ENCODE results near the gene CBFA2T3. TPM values are rescaled to one million over a fixed set of nuclear protein-coding genes. Genes with fewer than 3 reads are reported as not detected.

Gene CBFA2T3
- total RNA-seq, 2 donors from 2014 or later: 0.19 TPM; not detected in 1

- H3K9me3 Mint-ChIP-seq: no peaks in the 10 kb centered on the region
- H3K27me3 Mint-ChIP-seq: no peaks in the 10 kb centered on the region
- no peaks in the 10 kb centered on the region for H3K36me3 Mint-ChIP-seq (ENCODE audit: low read depth)
- H3K4me3 Mint-ChIP-seq: no peak overlapping the region
- ATAC-seq (replicated peaks): no peak
- H3K4me1 Mint-ChIP-seq: no peaks in the 10 kb centered on the region
- H3K27ac Mint-ChIP-seq: peak overlapping the region; percentile 41
Observed at GRCh38 chr16:88882358-88883030, 94.5 kb downstream of the CBFA2T3 start.

DNA sequence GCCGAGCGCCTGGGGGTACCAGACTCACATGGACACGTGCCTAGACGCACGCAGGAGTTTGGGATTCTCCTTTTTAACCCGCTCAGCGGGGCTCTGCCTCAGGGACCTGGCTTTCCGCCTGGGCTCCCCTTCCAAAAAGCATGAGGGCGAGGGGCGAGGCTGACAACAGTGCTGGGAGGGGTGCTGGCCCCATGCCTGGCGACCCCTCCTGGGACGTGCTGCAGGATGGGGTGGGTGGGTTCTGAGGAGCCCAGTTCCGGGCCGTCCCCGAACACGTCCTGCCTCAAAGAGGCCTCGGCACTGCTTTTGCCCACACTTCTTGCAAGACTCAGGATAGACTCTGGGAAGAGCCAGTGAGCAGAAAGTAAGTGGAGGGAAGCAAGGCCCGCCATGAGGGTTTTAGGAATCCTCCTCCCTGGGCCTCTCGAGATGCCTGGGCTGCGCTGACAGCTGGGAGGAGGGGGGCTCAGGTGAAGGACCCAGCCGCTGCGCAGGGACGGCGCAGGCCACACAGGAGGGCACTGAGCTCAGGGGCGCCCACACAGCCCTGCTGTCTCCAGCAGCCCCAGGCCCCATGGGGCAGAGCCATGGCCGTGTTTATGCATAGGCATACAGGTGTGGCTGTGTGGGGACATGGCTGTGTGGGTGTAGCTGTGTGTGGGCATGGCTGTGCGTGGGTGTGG, 95.2 kb downstream of the CBFA2T3 start:
- H3K4me1 Mint-ChIP-seq: no peaks in the 10 kb centered on the region
- H3K27ac Mint-ChIP-seq: peak overlapping the region; percentile 41
- H3K4me3 Mint-ChIP-seq: no peak overlapping the region
- ATAC-seq (replicated peaks): no peak
- no peaks in the 10 kb centered on the region for H3K27me3 Mint-ChIP-seq
- H3K9me3 Mint-ChIP-seq: no peaks in the 10 kb centered on the region
- H3K36me3 Mint-ChIP-seq (ENCODE audit: low read depth): no peaks in the 10 kb centered on the region

- no peaks in the 10 kb centered on the region for H3K27me3 Mint-ChIP-seq
- H3K36me3 Mint-ChIP-seq (ENCODE audit: low read depth): no peaks in the 10 kb centered on the region
- no peaks in the 10 kb centered on the region for H3K9me3 Mint-ChIP-seq
- H3K4me1 Mint-ChIP-seq: no peaks in the 10 kb centered on the region
- no peak for ATAC-seq (replicated peaks)
- no peak overlapping the region for H3K4me3 Mint-ChIP-seq
- H3K27ac Mint-ChIP-seq: no peak overlapping the region
Observed at GRCh38 chr16:88881007-88881615, 95.9 kb downstream of the CBFA2T3 start.

GRCh38 chr16:88880226-88881006, 96.6 kb downstream of the CBFA2T3 start:
- no peak overlapping the region for H3K4me3 Mint-ChIP-seq
- no peak for ATAC-seq (replicated peaks)
- no peaks in the 10 kb centered on the region for H3K36me3 Mint-ChIP-seq (ENCODE audit: low read depth)
- H3K4me1 Mint-ChIP-seq: no peaks in the 10 kb centered on the region
- H3K27ac Mint-ChIP-seq: no peak overlapping the region
- H3K27me3 Mint-ChIP-seq: no peaks in the 10 kb centered on the region
- no peaks in the 10 kb centered on the region for H3K9me3 Mint-ChIP-seq

DNA sequence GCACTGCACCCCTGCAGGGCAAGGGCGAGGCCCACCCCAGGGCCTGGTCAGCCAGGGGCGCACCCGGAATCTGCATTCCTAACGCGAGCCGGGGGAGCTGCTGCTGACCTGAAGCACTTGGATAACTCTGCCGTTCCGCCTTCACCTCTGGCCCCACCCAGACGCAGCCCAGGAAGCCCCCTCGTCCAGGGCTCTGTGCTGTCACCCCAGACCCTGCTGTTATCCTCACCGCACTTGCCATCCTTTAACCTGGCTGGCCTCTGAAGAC, 97.3 kb downstream of the CBFA2T3 start:
- no peak overlapping the region for H3K4me3 Mint-ChIP-seq
- no peaks in the 10 kb centered on the region for H3K36me3 Mint-ChIP-seq (ENCODE audit: low read depth)
- no peaks in the 10 kb centered on the region for H3K4me1 Mint-ChIP-seq
- H3K9me3 Mint-ChIP-seq: no peaks in the 10 kb centered on the region
- no peak overlapping the region for H3K27ac Mint-ChIP-seq
- no peak for ATAC-seq (replicated peaks)
- H3K27me3 Mint-ChIP-seq: no peaks in the 10 kb centered on the region

DNA sequence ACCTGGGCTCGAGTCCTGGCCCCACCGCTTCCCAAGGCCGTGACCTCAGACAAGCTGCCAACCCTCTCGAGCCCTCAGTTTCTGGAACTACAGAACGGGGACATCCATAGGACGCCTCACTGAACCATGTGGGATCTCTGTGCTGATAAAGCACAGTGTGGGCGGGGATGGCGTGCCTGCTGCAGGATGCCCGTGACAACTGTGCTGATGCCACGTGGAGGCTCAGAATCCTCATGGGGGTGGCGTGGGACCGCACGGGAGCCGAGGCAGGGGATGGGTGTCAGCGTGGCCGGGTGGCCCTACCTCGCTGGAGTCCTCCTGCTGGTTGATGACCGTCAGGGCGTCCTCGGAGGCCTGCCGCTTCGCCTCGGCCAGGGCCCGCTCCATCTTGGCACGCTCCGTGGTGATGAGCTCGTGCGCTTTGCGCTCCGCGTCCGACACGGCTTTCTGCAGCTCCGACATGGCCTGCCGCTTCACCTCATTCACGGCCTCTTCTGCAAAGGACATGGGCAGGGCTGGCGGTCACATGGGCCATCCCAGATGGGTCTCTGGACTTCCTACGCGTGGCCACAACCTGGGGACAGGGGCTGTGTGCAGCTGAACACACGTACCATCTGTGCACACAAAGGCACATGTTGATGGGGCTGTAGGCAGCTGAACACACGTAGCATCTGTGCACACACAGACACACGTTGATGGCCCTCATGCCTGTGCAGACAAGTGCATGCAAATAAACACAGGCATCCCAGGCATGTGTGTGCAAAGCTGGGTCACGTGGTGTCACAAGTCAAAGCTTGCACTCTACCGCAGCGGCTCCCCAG, 97.8 kb downstream of the CBFA2T3 start:
- Mint-ChIP-seq H3K9me3 (no peaks in the 10 kb centered on the region), H3K36me3 (ENCODE audit: low read depth) (no peaks in the 10 kb centered on the region), H3K4me1 (no peaks in the 10 kb centered on the region), H3K27me3 (no peaks in the 10 kb centered on the region), H3K27ac (no peak overlapping the region), H3K4me3 (no peak overlapping the region)
- no peak for ATAC-seq (replicated peaks)

- Mint-ChIP-seq H3K4me3 (no peak overlapping the region), H3K27ac (no peak overlapping the region), H3K27me3 (no peaks in the 10 kb centered on the region), H3K9me3 (no peaks in the 10 kb centered on the region), H3K4me1 (no peaks in the 10 kb centered on the region), H3K36me3 (ENCODE audit: low read depth) (no peaks in the 10 kb centered on the region)
- no peak for ATAC-seq (replicated peaks)
Observed at GRCh38 chr16:88878356-88878755, 98.7 kb downstream of the CBFA2T3 start.

DNA sequence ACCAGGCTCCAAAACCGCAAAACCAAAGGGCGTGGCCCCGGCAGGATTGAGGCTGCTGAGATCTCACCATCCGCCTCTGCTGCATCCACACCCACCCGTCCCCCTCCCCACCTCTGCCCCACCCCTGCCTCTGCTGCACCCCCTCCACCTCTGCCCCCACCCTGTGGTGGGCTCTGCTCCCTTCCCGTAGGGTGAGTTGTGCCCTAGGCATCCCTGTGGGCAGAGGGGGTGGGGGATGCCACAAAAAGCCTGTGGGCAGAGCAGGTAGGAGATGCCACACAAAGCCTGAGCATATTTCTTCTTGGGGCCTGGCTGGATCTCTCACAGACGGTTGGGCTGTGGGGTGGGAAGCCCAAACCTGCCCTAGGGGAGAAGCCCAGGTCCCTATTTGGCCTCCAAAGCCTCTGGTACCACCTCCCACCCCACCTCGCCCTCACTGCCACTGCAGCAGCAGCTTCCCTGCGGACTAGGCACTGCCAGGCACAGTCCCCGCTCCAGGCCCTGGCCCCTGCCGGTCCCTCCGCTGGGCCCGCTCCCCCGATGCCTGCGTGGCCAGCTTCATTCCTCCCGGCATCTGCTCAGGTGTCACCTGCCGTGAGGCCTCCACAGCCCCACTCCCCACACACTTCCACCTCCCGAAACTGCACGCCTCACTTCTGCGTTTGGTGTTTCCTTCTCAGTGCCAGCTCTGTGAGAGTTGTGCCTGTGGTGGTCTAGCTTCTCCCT, 99.3 kb downstream of the CBFA2T3 start:
- no peaks in the 10 kb centered on the region for H3K36me3 Mint-ChIP-seq (ENCODE audit: low read depth)
- no peaks in the 10 kb centered on the region for H3K4me1 Mint-ChIP-seq
- H3K27me3 Mint-ChIP-seq: no peaks in the 10 kb centered on the region
- no peak overlapping the region for H3K27ac Mint-ChIP-seq
- no peak overlapping the region for H3K4me3 Mint-ChIP-seq
- no peak for ATAC-seq (replicated peaks)
- no peaks in the 10 kb centered on the region for H3K9me3 Mint-ChIP-seq

DNA sequence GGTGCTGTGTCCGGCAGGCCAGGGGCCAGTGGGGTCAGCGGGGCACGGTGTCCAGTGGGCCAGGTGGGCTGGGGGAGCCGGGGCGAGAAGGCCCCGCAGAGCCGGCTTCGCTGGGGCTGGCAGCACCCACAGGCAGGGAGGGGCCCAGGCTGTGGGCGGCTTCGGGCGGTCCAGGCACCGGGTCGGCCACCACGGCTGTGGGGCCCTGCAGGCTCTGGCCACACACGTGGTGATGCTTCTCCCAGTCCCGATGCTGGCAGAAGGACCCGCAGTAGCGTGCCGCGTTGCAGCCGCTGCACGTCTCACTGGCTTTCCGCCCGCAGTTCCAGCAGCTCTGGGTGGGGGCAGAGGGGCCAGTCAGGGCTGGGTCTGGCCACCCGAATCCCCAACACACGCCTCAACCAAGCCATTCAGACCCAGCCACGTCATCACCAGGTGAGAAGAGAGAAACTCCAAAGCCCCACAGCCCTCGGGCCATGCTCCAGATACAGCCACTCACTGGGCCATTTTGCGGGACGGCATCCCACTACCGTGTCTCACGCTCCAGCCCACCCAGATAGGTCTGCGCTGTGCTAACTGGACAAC, 100.0 kb downstream of the CBFA2T3 start:
- Mint-ChIP-seq H3K27ac (no peak overlapping the region), H3K27me3 (no peaks in the 10 kb centered on the region), H3K9me3 (no peaks in the 10 kb centered on the region), H3K4me1 (no peaks in the 10 kb centered on the region), H3K36me3 (ENCODE audit: low read depth) (no peaks in the 10 kb centered on the region), H3K4me3 (no peak overlapping the region)
- ATAC-seq (replicated peaks): no peak

DNA sequence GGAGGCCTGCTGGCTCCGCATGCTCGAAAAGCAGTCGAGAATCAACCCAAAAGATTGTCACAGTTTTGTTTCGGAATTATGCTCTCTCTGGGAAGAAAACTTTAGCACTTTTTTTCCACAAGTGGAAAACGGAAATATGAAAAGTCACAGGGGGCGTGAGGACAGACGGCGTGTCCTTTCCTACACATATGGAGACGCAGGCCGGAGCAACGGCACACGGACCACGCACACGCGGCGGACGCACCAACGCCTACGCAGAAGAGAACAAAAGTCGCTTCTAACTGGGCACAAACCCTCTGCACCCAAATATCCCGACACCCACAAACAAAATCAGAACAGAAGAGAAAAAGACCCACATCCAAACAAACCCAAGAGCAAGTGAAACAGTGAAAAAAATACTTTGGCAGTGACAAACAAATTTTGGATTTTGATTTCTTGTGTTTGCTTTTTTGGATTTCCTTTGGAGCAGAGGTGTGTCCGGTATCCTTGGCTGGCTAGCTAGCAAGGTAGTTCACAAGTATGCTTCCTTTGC, 101.2 kb downstream of the CBFA2T3 start:
- no peak for ATAC-seq (replicated peaks)
- H3K9me3 Mint-ChIP-seq: no peaks in the 10 kb centered on the region
- H3K27ac Mint-ChIP-seq: no peak overlapping the region
- H3K4me1 Mint-ChIP-seq: no peaks in the 10 kb centered on the region
- peaks cover 6% of the 10 kb centered on the region for H3K27me3 Mint-ChIP-seq
- no peak overlapping the region for H3K4me3 Mint-ChIP-seq
- H3K36me3 Mint-ChIP-seq (ENCODE audit: low read depth): no peaks in the 10 kb centered on the region

GRCh38 chr16:88874938-88875599, 101.9 kb downstream of the CBFA2T3 start:
- Mint-ChIP-seq H3K4me1 (no peaks in the 10 kb centered on the region), H3K36me3 (ENCODE audit: low read depth) (no peaks in the 10 kb centered on the region), H3K4me3 (no peak overlapping the region), H3K9me3 (no peaks in the 10 kb centered on the region), H3K27me3 (peaks cover 9% of the 10 kb centered on the region), H3K27ac (no peak overlapping the region)
- no peak for ATAC-seq (replicated peaks)

- H3K36me3 Mint-ChIP-seq (ENCODE audit: low read depth): no peaks in the 10 kb centered on the region
- ATAC-seq (replicated peaks): no peak
- peaks cover 9% of the 10 kb centered on the region for H3K27me3 Mint-ChIP-seq
- no peak overlapping the region for H3K4me3 Mint-ChIP-seq
- H3K27ac Mint-ChIP-seq: no peak overlapping the region
- no peaks in the 10 kb centered on the region for H3K9me3 Mint-ChIP-seq
- H3K4me1 Mint-ChIP-seq: no peaks in the 10 kb centered on the region
Observed at GRCh38 chr16:88872650-88873331, 104.2 kb downstream of the CBFA2T3 start.
